Superior temporal gyrus (tissue), 1 donor: Measurements from ENCODE around the gene CARD16.
"Not testable (repeated sequence)": the region's sequence is repeated elsewhere in the genome, so short reads cannot be mapped to it uniquely, and the experiment has no call there.

Experiments used
- DNase-seq: peaks from one replicate; pipeline ENCODE4 v3.0.0-alpha.2; 2016; ENCODE audit errors: extremely low spot score

Gene CARD16

DNA sequence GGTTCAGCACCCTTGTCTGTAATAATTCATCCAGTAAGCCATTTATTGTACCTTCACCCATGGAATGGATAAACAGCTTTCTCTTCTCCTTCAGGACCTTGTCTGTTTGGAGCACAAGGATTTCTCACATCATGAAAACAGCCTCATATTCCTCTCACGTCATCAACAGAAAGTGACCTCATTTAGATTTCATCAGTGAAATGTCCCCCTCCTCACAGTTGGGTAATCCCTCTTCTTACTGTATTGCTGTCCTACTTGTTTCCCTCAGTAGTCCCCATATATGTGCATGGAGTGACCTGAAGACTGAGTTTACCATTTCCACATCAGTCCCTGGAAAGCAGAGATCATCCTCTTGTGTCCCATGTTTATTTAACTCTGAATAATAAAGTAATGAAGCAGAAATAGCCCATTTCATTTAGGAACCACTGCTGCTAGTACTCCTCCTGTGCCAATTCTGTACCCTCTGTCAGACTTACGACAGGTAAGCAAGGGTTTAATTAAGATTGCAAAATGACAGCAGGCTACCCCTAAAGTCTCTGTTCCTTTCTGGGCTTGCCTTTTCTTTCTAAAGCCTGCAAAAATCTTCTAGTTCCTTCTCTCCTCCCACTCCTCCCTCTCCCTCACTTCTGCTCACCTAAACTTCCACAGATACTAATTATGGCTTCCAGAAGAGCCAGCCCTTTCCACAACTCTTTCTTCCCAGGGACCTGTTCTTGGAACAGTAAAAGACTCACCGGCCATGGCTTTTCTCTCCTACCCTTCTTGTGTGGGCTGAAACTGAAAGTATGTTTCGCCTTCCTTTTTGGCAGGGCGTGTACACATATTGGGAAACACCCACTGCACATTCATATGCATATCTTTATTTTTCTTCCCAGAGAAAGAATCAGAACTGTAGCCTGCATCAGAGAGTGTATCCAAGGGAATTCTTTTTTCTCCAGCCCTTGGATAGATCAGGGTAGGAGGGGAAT, at the start of gene CARD16:
CARD16 (minus strand) TSS at position 779 of the 968 bp plus-strand sequence; CDS start at position 741, 38 bp downstream.
- DNase-seq: not testable (repeated sequence)

- DNase-seq: no peak
These were observed 47.4 kb upstream of the CARD16 start for GRCh38 chr11:105092256-105093239.

DNA sequence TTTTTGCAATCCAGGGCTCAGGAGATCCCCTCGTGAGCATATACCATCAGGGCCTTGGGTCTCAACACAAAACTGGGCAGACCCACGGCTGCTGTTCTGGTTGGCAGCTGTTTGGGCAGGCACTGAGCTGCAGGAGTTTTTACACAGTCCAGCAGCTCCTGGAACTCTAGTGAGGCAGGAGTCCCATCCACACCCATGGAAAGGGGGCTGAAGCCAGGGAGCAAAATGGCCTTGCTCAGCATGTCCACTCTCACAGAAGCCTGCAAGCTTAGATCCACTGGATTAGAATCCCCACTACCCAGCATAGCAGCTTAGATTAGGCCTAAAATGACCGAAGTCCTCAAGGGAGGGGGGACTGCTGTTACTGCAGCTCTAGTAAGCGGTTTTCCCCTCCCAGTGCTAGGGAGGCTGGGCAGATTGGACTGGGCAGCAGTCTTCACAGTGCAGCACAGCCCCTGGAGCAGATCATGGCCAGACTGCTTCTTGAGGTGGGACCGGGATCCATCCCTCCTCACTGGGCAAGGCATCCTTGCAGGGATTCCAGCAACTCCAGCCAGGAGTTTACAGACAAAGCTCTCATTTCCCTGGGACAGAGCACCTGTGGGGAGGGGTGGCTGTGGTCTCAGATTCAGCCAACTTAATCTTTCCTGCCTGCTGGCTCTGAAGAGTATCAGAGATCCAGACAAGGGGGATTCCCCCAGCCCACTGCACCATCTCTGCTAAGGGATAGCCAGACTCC, 36.4 kb upstream of the CARD16 start:
- DNase-seq: no peak

GRCh38 chr11:105080171-105080906, 35.2 kb upstream of the CARD16 start:
- DNase-seq: not testable (repeated sequence)

GRCh38 chr11:105078283-105078682, 33.1 kb upstream of the CARD16 start:
- no peak for DNase-seq

DNA sequence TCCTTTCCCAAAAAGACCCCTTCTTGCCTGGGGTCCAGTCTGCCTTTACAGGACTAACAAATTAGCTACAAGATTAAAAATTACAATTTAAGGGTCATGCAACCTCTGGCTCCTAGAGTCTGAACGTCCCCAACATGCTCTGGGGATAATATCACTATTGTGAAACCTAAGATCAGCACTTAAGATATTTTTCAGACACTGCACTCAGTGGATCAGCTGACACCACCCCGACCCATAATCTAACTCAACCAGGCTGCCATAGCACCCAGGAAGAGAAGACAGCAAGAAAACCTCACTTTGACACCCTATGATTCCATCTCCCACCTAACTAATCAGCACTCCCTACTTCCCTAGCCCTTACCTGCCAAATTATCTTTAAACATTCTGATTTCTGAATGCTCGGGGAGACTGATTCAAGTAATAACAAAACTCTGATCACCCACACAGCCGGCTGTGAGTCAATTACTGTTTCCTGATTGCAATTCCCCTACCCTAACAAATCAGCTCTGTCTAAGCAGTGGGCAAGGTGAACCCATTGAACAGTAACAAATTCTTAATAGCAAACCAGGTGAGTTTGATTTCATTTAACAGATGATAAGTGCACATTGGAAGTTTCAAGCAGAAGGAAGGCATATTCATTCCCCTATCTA, 32.1 kb upstream of the CARD16 start:
- not testable (repeated sequence) for DNase-seq

- no peak for DNase-seq
These were observed 29.0 kb upstream of the CARD16 start for GRCh38 chr11:105074166-105074530.

DNA sequence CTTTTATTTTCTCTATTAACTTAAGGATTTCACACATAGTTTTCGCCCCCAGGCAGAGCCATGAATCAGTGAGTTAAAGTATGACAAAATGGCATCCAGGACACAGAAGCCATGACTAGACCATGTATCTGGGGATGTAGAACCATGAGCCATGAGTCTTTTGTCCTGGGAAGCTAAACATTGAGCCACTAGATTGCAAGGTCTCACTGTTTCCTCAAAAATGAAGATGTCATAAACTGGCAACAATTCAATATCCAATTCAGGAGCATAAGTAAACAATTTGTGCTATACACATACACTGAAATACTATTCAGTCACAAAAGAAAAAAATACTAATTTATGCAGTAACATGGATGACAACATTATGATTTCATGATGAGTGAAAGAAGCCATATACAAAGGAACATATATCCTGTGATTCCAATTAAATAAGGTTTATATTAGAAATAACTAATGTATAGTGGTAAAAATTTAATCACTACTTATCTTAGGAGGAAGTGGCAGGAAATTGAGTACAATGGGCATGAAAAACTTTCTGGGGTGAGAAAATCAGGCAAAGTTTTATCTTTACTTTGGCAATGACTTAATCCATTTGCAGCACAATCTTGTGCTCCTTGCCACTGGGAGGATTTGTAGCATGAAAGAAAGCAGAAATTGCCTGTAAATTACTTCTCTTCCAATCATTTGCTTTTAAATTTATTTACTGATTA, 28.5 kb upstream of the CARD16 start:
- no peak for DNase-seq

- not testable (repeated sequence) for DNase-seq
These were observed 26.9 kb upstream of the CARD16 start for GRCh38 chr11:105072080-105072479.

DNA sequence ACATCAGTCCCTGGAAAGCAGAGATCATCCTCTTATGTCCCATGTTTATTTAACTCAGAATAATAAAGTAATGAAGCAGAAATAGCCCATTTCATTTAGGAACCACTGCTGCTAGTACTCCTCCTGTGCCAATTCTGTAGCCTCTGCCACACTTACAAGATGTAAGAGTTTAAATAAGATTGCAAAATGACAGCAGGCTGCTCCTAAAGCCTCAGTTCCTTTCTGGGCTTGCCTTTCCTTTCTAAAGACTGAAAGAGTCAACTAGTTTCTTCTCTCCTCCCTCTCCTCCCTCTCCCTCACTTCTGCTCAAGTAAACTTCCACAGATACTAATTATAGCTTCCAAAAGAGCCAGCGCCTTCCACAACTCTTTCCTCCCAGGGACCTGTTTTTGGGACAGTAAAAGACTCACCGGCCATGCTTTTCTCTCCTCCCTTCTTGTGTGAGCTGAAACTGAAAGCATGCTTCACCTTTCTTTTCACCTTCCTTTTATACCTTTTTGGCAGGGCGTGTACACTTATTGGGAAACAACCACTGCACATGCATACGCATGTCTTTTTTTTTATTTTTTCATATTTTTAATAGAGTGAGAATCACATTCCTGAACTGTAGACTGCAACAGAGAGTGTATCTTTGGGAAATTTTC, 26.1 kb upstream of the CARD16 start:
- DNase-seq: no peak

- DNase-seq: no peak
These were observed 25.2 kb upstream of the CARD16 start for GRCh38 chr11:105070306-105070705.

- not testable (repeated sequence) for DNase-seq
These were observed 24.6 kb upstream of the CARD16 start for GRCh38 chr11:105069749-105070148.

- not testable (repeated sequence) for DNase-seq
These were observed 18.3 kb upstream of the CARD16 start for GRCh38 chr11:105063245-105063941.

DNA sequence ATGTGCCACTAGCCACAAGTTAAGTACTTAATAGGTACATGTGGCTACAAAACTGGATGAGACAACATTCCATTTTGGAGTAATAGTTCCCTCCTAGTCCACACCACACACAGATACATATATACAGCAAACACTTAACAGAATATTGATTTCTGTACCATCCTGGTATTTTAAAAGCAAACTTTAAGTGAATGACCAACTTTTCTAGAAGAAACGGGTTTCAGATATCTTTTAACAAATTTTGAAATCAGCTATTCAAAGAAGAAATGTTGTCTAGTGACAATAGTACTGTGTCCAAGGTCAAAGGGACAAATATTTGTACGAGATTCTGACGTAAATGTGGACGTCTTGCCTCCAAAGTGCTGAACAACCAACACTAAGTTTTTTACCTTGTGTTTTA, 12.3 kb upstream of the CARD16 start:
- no peak for DNase-seq

DNA sequence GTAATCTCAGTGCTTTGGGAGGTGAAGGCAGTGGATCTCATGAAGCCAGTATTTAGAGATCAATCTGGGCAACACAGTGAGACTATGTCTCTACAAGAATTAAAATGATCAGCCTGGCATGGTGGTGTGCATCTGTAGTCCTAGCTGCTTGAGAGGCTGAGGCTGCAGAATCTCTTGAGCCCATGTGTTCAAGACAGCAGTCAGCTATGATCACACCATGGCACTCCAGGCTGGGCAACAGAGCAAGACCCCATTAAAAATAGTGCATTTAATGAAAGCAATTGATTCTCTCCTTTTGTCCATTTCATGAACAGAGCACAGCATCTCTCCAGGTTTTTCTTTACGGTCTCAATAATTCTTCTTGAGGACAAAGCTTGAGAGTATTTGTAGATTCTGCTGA, 11.3 kb upstream of the CARD16 start:
- no peak for DNase-seq

DNA sequence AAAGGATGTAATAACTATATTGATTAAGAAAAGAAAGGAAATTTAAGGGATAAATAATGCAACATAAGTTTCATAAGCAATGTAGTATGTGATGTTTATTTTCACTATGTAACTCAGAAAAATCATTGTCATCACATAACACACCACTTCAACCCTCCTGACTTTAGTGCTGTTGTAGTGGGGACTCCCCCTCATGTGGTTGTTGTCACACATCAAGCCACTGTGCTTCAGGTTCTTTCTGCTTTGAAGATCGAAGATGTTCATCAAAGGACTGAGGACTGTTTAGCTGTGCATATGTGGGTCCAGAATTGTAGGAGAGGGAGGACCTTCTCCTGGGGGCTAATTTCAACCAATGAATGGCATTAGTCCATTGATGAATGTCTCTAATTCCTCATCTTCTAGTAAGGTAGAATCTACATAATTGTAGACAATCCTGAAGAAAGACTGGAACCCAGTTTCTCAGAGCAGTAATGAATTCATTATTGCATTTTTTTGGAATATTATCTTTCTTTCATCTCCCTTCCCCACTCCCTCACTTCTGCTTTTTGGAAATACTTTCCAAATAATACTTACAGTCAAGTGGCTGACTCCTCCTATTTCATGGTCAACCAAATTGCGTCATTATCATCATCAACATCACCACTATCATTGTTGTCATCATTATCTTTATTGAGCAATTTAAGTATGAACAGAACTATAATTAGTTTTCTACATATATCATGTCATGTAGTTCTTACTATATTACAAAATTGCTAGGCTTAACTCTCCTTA, 9.8 kb upstream of the CARD16 start:
- DNase-seq: no peak

DNA sequence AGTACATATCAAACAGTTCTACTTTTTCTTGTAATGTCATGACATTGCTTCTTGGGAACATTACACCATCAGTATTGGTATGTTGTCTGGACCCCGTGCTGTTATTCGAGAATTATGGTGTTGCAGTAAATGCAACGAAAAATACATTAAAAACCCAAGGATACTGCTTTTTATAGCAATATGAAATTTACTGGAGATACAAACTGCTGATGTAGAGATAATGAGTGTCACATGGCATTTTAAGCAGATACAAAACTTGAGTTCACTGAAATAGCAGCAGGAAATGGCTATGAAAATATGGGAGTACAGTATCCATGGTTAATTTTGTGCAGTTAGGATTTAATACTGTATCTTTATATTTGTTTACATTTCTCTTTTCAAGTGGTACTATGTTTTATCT, 7.4 kb upstream of the CARD16 start:
- DNase-seq: no peak

- no peak for DNase-seq
These were observed 6.4 kb upstream of the CARD16 start for GRCh38 chr11:105051559-105051958.
